ENCODE measurements around the gene MTA2. TPM values are rescaled to one million over a fixed set of nuclear protein-coding genes. Genes with fewer than 3 reads are reported as not detected.

The MTA2 gene
- total and polyA plus RNA-seq, 2 of the 8 experiments (the other 6 are each of a cell fraction or from before 2014, with no cell fraction given), result 25.7 to 114 TPM

DNA sequence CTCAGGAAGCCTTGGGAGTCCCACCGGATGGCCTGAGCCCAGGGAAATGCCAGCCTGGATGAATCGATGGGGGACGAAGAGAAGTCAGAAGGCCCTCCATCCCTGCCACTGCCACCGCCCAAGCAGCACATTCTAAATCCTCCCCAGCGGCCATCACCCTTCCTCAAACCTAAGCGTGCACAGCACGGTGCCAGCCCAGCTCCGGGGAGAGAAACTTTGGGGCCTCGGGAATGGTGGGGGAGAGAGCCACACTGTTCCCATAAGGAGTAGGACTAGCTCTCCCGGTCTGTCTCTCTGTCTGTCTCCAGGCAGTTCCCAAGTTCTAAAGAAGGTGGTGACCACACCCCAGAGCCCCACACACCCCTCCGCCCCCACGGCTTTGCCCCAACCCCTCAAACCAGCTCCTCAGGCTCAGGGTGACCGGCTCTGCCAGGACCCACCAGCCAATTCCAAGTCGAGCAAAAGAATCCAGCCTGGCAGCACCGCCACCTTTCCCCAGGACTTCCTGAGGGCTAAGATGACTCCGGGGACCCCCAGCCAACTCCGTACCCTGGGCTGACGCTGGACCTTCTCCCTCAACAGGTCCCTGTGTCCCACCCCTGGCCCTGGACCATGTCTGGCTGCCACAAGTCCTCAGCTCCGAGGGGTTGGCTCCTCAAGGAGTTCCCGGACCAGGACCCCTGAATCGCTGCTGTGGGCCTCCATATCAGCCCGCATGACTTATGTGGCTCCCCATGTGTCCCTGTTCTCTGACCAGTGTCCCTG is 57.8 kb downstream of the MTA2 start:
- H2BK120ac ChIP-seq (replicated peaks; ENCODE audit: low read depth, low read length), result no peak overlapping the region
- H3K4me3 ChIP-seq (ENCODE audit: extremely low read depth in 1 of 4, insufficient read depth in 2 of 4, low read depth in 3 of 4, low read length in 4 of 4), result peak overlapping the region in 3 of 4 experiments; percentile 5 to 73 (median 65); a peak in 3 of 8 replicates
- CTCF ChIA-PET (ENCODE audit: partially characterized antibody), result interaction anchor here (0.6 to 5.1 kb wide), 40 partner anchors 10 to 386 kb away, joined by 3 to 179 read pairs (median 6); partner anchors contain the start of genes C11orf98, CSKMT, EEF1G and LRRN4CL
- DNase-seq (ENCODE audit: low read depth in 1 of 2, low spot score in 2 of 2) (no peak), FAIRE-seq (no peak)
- H4K8ac ChIP-seq (ENCODE audit: extremely low read depth, insufficient read depth, low read length), result no peak overlapping the region; the same call in 1 of the 2 replicates
- H3K4me1 ChIP-seq (replicated peaks in 1 of 4; ENCODE audit: control insufficient read depth in 3 of 4, insufficient read depth in 4 of 4, low read length in 3 of 4), result peaks cover 5 to 38% (median 23%) of the 10 kb centered on the region in 4 experiments
- no peak overlapping the region; the same call in 1 of the 2 replicates for H2AK5ac ChIP-seq (ENCODE audit: low read depth, low read length)
- no peak overlapping the region for H3K14ac ChIP-seq (ENCODE audit: insufficient read length)
- H3K27ac ChIP-seq (ENCODE audit: low read depth, low read length), result no peak overlapping the region
- peak overlapping the region; percentile 94; the same call in 1 of the 2 replicates for H2BK12ac ChIP-seq (ENCODE audit: low read depth, low read length)
- H3K23me2 ChIP-seq (ENCODE audit: low read depth, low read length), result peaks cover 27% of the 10 kb centered on the region
- H3K4ac ChIP-seq (replicated peaks; ENCODE audit: insufficient read length, low read depth, low read length), result no peak overlapping the region
- no peak overlapping the region for H3K9ac ChIP-seq (replicated peaks in 1 of 4; ENCODE audit: extremely low read depth in 1 of 4, low read depth in 3 of 4, low read length in 3 of 4)
- no peak overlapping the region for H3K23ac ChIP-seq (ENCODE audit: insufficient read length)
- H4K91ac ChIP-seq (replicated peaks; ENCODE audit: insufficient read length, low read length), result no peak overlapping the region
- peaks cover 8 to 14% of the 10 kb centered on the region in 2 experiments for H4K20me1 ChIP-seq (replicated peaks in 1 of 2; ENCODE audit: control insufficient read depth in 1 of 2, insufficient read depth in 2 of 2, low read length in 2 of 2)
- H3K79me2 ChIP-seq (ENCODE audit: control insufficient read depth in 1 of 2, insufficient read depth in 2 of 2, low read length in 2 of 2), result no peaks in the 10 kb centered on the region; a peak in 1 of 4 replicates
- peak overlapping the region; percentile 64 to 97; a peak in 3 of 4 replicates for H3K4me2 ChIP-seq (ENCODE audit: insufficient read depth in 1 of 2, low read depth in 2 of 2, low read length in 2 of 2)
- no peak overlapping the region for H3K56ac ChIP-seq (replicated peaks; ENCODE audit: insufficient read length, low read depth, low read length)
- peak overlapping the region; percentile 1; the same call in 1 of the 2 replicates for H3K18ac ChIP-seq (ENCODE audit: extremely low read depth, low read length)
- H3K27me3 ChIP-seq (replicated peaks in 1 of 4; ENCODE audit: control insufficient read depth in 3 of 4, extremely low read depth in 1 of 4, insufficient read depth in 3 of 4, low read length in 3 of 4), result peaks cover 34 to 60% (median 56%) of the 10 kb centered on the region in 4 experiments
- no peak overlapping the region for H2AFZ ChIP-seq (ENCODE audit: low read length)
- 55% methylated on average over 22 of the region's 22 CpGs; no CpG with 5 or more reads in 1 of the 2 experiments for WGBS, 2 experiments (ENCODE audit: extremely low coverage in 1 of 2, insufficient coverage in 1 of 2, insufficient read length in 1 of 2, insufficient replicate concordance in 2 of 2, low coverage in 1 of 2, low lambda C conversion rate in 2 of 2, missing lambda C conversion rate in 1 of 2)
- peak overlapping the region; percentile 90; the same call in 1 of the 2 replicates for H2BK20ac ChIP-seq (ENCODE audit: low read length)
- POLR2A ChIA-PET (ENCODE audit: partially characterized antibody), result interaction anchor here (0.9 to 7.5 kb wide), 11 partner anchors 9 to 140 kb away, joined by 3 to 59 read pairs (median 5); partner anchors contain the start of genes C11orf98, CSKMT, EEF1G and TUT1
- no peak overlapping the region for H4K5ac ChIP-seq (ENCODE audit: insufficient read length, low read depth, low read length)
- 0 out of 2 replicates have a peak overlapping the region, but pooled peaks have one; percentile 92 for H2BK15ac ChIP-seq (ENCODE audit: low read length)
- H3K36me3 ChIP-seq (ENCODE audit: control insufficient read depth in 2 of 4, insufficient read depth in 4 of 4, low read length in 3 of 4), result no peaks in the 10 kb centered on the region
- H2BK5ac ChIP-seq (ENCODE audit: low read depth, low read length), result no peak overlapping the region
- H3K79me1 ChIP-seq (ENCODE audit: low read depth, low read length), result no peaks in the 10 kb centered on the region
- H3K9me3 ChIP-seq (ENCODE audit: insufficient read depth in 2 of 2, low read depth in 1 of 2, low read length in 1 of 2), result no peaks in the 10 kb centered on the region
- TF ChIP-seq HDAC2 (IDR thresholded peaks at IDR 0.05; ENCODE audit: borderline replicate concordance in 1 of 2, low read depth in 2 of 2, low read length in 2 of 2) (no peak), YY1 (IDR thresholded peaks at IDR 0.05; ENCODE audit: low read depth, low read length) (no peak), NANOG (IDR thresholded peaks at IDR 0.05; ENCODE audit: insufficient read depth, low read depth, low read length, poor library complexity, severe bottlenecking) (no peak), KDM1A (IDR thresholded peaks at IDR 0.05; ENCODE audit: borderline replicate concordance, low read length) (no peak), ZNF274 (IDR thresholded peaks at IDR 0.05; ENCODE audit: borderline replicate concordance, extremely low read depth, low read length) (no peak), TBP (IDR thresholded peaks at IDR 0.05; ENCODE audit: low read depth, low read length) (no peak), BCL11A (IDR thresholded peaks at IDR 0.05; ENCODE audit: low read depth in 2 of 2, low read length in 2 of 2) (no peak), CEBPB (IDR thresholded peaks at IDR 0.05; ENCODE audit: low read depth, low read length) (no peak), JUND (IDR thresholded peaks at IDR 0.05; ENCODE audit: low read length) (no peak), KDM5A (IDR thresholded peaks at IDR 0.05; ENCODE audit: low read length) (no peak), ASH2L (IDR thresholded peaks at IDR 0.05; ENCODE audit: low read length) (no peak)

All from H1 (cell line).